ENCODE results near the gene PPP4R2. TPM values are rescaled to one million over a fixed set of nuclear protein-coding genes. Genes with fewer than 3 reads are reported as not detected.
"Not testable (repeated sequence)": the region's sequence is repeated elsewhere in the genome, so short reads cannot be mapped to it uniquely, and the experiment has no call there.

The PPP4R2 gene
- total and polyA plus RNA-seq, 3 donors from 2014 or later = 38.1 to 68.2 (median 67.7) TPM

DNA sequence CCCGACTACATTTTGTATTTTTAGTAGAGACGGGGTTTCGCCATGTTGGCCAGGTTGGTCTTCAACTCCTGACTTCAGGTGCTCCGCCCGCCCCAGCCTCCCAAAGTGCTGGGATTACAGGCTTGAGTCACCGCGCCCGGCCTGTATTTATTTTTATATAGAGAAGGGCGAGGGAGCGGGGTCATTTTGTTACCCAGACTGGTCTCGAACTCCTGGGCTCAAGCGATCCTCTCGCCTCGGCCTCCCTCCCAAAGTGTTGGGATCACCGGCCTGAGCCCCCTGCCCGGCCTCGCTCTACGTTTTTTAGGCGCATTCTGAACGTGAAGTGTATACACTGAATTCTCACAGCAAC, 514 bp upstream of the PPP4R2 start:
- H3K4me1 ChIP-seq = peaks cover 28% of the 10 kb centered on the region
- 56 to 70% methylated on average over 20 of the region's 20 CpGs for WGBS, 2 donors
- peak overlapping the region; percentile 98 to 99 for H3K27ac ChIP-seq
- H3K36me3 ChIP-seq (ENCODE audit: low read depth, missing control alignments) = no peaks in the 10 kb centered on the region
- DNase-seq = peak; percentile 41
- no peaks in the 10 kb centered on the region for H3K9me3 ChIP-seq
- intact Hi-C loops (cut with DNase I; ENCODE audit: low total_unique reads) = no loop called here
- peak overlapping the region; percentile 96 to 99 for H3K4me3 ChIP-seq
- TF ChIP-seq POLR2A (IDR thresholded peaks at IDR 0.05) = no peak
- TF ChIP-seq, protein P1, sequence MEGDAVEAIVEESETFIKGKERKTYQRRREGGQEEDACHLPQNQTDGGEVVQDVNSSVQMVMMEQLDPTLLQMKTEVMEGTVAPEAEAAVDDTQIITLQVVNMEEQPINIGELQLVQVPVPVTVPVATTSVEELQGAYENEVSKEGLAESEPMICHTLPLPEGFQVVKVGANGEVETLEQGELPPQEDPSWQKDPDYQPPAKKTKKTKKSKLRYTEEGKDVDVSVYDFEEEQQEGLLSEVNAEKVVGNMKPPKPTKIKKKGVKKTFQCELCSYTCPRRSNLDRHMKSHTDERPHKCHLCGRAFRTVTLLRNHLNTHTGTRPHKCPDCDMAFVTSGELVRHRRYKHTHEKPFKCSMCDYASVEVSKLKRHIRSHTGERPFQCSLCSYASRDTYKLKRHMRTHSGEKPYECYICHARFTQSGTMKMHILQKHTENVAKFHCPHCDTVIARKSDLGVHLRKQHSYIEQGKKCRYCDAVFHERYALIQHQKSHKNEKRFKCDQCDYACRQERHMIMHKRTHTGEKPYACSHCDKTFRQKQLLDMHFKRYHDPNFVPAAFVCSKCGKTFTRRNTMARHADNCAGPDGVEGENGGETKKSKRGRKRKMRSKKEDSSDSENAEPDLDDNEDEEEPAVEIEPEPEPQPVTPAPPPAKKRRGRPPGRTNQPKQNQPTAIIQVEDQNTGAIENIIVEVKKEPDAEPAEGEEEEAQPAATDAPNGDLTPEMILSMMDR (IDR thresholded peaks at IDR 0.05) = no peak
- H3K27me3 ChIP-seq = no peaks in the 10 kb centered on the region

DNA sequence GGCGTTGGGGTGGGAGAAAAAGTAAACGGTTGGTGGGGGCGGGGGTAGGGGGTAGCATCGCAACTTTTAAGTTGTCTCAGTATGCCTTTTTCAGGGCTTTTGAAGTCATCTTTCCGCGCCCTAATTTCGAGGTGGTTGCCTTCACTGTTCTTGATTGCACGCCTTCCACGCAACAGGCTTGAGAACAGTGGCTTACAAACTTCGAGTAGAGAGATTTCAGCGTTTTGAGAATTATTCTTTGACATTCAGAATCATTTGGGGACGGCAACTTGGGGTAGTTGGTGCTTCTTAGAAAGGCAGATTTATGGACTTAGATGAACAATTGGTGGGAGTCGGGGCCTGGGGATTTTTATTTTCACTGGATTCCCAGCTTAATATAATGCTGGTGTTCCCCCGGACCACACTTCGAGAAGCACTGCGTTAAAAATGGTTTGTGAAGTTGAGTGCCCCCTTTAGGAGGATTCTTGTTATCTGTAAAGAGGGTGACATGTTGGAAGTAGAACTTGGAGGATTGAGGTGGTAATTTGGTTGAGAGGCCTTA, 880 bp downstream of the PPP4R2 start:
- DNase-seq = peak; percentile 55
- WGBS, 2 donors = 0 to 1% methylated on average over 16 of the region's 16 CpGs

DNA sequence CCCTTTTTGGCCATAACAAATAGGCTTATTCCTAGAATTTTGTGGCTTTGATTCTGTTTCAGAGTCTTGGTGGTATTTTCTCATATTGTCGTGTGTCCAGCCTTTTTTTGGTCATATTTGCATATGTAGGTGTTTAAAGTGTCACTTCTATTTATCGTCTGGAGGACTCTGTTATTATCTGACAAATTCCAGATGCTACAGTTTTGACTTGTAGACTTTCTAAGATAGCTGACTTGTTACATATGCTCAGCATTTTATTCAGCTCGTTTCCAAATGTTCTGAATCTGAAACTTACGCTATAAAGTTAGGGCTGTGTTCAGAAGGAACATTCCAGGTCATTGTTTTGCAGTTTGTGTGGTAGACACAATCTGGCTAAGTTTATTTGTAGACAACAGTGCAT, 1.9 kb downstream of the PPP4R2 start:
- WGBS, 2 donors = 8 to 15% methylated on average over 4 of the region's 4 CpGs
- intact Hi-C loops (cut with DNase I; ENCODE audit: low total_unique reads) = no loop called here

More for the DNA sequence above, 880 bp downstream of the PPP4R2 start:
- Histone ChIP-seq H3K36me3 (ENCODE audit: low read depth, missing control alignments) (no peaks in the 10 kb centered on the region), H3K27me3 (no peaks in the 10 kb centered on the region), H3K9me3 (no peaks in the 10 kb centered on the region), H3K4me1 (peaks cover 28% of the 10 kb centered on the region), H3K27ac (peak overlapping the region; percentile 98 to 99), H3K4me3 (peak overlapping the region; percentile 96 to 99)
- TF ChIP-seq, protein P1 (IDR thresholded peaks at IDR 0.05) = peak in 1 of 3 experiments; percentile 14
- no peak for TF ChIP-seq POLR2A (IDR thresholded peaks at IDR 0.05)
- intact Hi-C loops (cut with DNase I; ENCODE audit: low total_unique reads) = no loop called here

DNA sequence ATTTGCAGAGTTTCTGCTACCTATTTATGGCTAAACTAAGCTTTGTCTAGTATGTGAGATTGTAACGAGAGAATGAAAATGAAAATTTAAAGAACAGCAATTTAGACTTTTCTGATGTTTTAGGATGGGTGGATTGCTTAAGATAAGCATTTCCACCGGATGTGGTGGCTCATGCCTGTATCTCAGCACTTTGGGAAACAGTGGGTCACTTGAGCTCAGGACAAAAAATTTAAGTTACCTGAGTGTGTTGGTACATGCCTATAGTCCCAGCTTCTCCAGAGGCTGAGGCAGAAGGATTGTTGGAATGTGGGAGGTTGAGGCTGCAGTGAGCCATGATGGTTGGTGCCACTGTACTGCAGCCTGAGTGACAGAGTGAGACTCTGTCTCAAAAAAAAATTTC, 3.3 kb downstream of the PPP4R2 start:
- H3K4me1 ChIP-seq = peaks cover 28% of the 10 kb centered on the region
- intact Hi-C loops (cut with DNase I; ENCODE audit: low total_unique reads) = no loop called here
- H3K4me3 ChIP-seq = no peak overlapping the region

More for the DNA sequence above, 1.9 kb downstream of the PPP4R2 start:
- Histone ChIP-seq H3K27me3 (no peaks in the 10 kb centered on the region), H3K4me3 (peak overlapping the region; percentile 96 to 99), H3K9me3 (no peaks in the 10 kb centered on the region), H3K27ac (peak overlapping the region in 1 of 2 donors; percentile 99), H3K4me1 (peaks cover 28% of the 10 kb centered on the region), H3K36me3 (ENCODE audit: low read depth, missing control alignments) (no peaks in the 10 kb centered on the region)
- no peak for DNase-seq
- TF ChIP-seq, protein P1 (IDR thresholded peaks at IDR 0.05) = no peak
- no peak for TF ChIP-seq POLR2A (IDR thresholded peaks at IDR 0.05)

DNA sequence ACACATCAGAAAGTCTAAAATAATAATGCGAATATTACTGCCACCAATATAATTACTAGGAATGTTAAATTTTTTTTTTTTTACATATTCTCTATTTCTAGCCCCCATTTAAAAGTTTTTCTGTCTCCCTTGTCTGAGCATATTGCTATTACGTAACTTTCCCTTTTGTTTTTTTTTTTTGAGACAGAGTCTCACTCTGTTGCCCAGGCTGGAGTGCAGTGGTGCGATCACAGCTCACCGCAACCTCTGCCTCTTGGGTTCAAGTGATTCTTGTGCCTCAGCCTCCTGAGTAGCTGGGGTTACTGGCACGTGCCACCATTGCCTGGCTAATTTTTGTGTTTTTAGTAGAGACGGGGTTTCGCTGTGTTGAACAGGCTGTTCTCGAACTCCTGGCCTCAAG, 6.4 kb downstream of the PPP4R2 start:
- H3K27me3 ChIP-seq; H3K27ac ChIP-seq; H3K4me3 ChIP-seq; H3K36me3 ChIP-seq (ENCODE audit: low read depth, missing control alignments); H3K9me3 ChIP-seq; DNase-seq; intact Hi-C loops (cut with DNase I; ENCODE audit: low total_unique reads): not testable (repeated sequence)
- 77 to 82% methylated on average over 8 of the region's 8 CpGs for WGBS, 2 donors
- H3K4me1 ChIP-seq = peaks cover 26% of the 10 kb centered on the region

More for the DNA sequence above, 3.3 kb downstream of the PPP4R2 start:
- H3K27ac ChIP-seq = no peak overlapping the region
- no peaks in the 10 kb centered on the region for H3K27me3 ChIP-seq
- no peaks in the 10 kb centered on the region for H3K9me3 ChIP-seq
- WGBS, 2 donors = 39 to 53% methylated on average over 2 of the region's 2 CpGs
- no peaks in the 10 kb centered on the region for H3K36me3 ChIP-seq (ENCODE audit: low read depth, missing control alignments)
- TF ChIP-seq, protein P1 (IDR thresholded peaks at IDR 0.05) = no peak
- TF ChIP-seq POLR2A (IDR thresholded peaks at IDR 0.05) = no peak
- DNase-seq = no peak
